ENCODE data around the gene PLEKHH1.

GRCh38 chr14:67610491-67610890 is 77.4 kb downstream of the PLEKHH1 start:
- TF ChIP-seq CTCF (IDR thresholded peaks at IDR 0.05; ENCODE audit: low read depth, low read length) (no peak), EZH2phosphoT487 (IDR thresholded peaks at IDR 0.05; ENCODE audit: low read depth) (no peak)
